ENCODE measurements around the gene PRSS16. TPM values are rescaled to one million over a fixed set of nuclear protein-coding genes. Genes with fewer than 3 reads are reported as not detected.

The PRSS16 gene
- total RNA-seq, 1 donor from 2014 or later = 4.5 TPM

GRCh38 chr6:27281569-27281968, 34.1 kb downstream of the PRSS16 start:
- Histone ChIP-seq H3K36me3 (ENCODE audit: control insufficient read depth, insufficient read depth, low read length) (no peaks in the 10 kb centered on the region), H3K27me3 (ENCODE audit: control insufficient read depth, insufficient read depth, low read length) (peaks cover 12% of the 10 kb centered on the region), H3K4me3 (ENCODE audit: low read depth, low read length) (no peak overlapping the region)
- TF ChIP-seq CTCF (IDR thresholded peaks at IDR 0.05; ENCODE audit: insufficient read depth, low read length, severe bottlenecking) = no peak
- DNase-seq (ENCODE audit: low read depth) = no peak
- no peak for FAIRE-seq

GRCh38 chr6:27283279-27283678, 35.8 kb downstream of the PRSS16 start:
- FAIRE-seq (no peak), DNase-seq (ENCODE audit: low read depth) (no peak)
- Histone ChIP-seq H3K36me3 (ENCODE audit: control insufficient read depth, insufficient read depth, low read length) (no peaks in the 10 kb centered on the region), H3K4me3 (ENCODE audit: low read depth, low read length) (no peak overlapping the region), H3K27me3 (ENCODE audit: control insufficient read depth, insufficient read depth, low read length) (peaks cover 20% of the 10 kb centered on the region)
- TF ChIP-seq CTCF (IDR thresholded peaks at IDR 0.05; ENCODE audit: insufficient read depth, low read length, severe bottlenecking) = no peak

- DNase-seq (ENCODE audit: low read depth) = no peak
- TF ChIP-seq CTCF (IDR thresholded peaks at IDR 0.05; ENCODE audit: insufficient read depth, low read length, severe bottlenecking) = no peak
- Histone ChIP-seq H3K4me3 (ENCODE audit: low read depth, low read length) (no peak overlapping the region), H3K36me3 (ENCODE audit: control insufficient read depth, insufficient read depth, low read length) (no peaks in the 10 kb centered on the region), H3K27me3 (ENCODE audit: control insufficient read depth, insufficient read depth, low read length) (peaks cover 26% of the 10 kb centered on the region)
- FAIRE-seq = no peak
Observed at GRCh38 chr6:27286141-27286540, 38.6 kb downstream of the PRSS16 start.

GRCh38 chr6:27287751-27288135, 40.2 kb downstream of the PRSS16 start:
- no peaks in the 10 kb centered on the region for H3K36me3 ChIP-seq (ENCODE audit: control insufficient read depth, insufficient read depth, low read length)
- DNase-seq (ENCODE audit: low read depth) = no peak
- H3K4me3 ChIP-seq (ENCODE audit: low read depth, low read length) = peak overlapping the region; percentile 16
- peaks cover 22% of the 10 kb centered on the region for H3K27me3 ChIP-seq (ENCODE audit: control insufficient read depth, insufficient read depth, low read length)
- no peak for FAIRE-seq
- TF ChIP-seq CTCF (IDR thresholded peaks at IDR 0.05; ENCODE audit: insufficient read depth, low read length, severe bottlenecking) = no peak

- H3K36me3 ChIP-seq (ENCODE audit: control insufficient read depth, insufficient read depth, low read length) = no peaks in the 10 kb centered on the region
- FAIRE-seq (no peak), DNase-seq (ENCODE audit: low read depth) (no peak)
- H3K4me3 ChIP-seq (ENCODE audit: low read depth, low read length) = peak overlapping the region; percentile 16
- H3K27me3 ChIP-seq (ENCODE audit: control insufficient read depth, insufficient read depth, low read length) = peaks cover 16% of the 10 kb centered on the region
- no peak for TF ChIP-seq CTCF (IDR thresholded peaks at IDR 0.05; ENCODE audit: insufficient read depth, low read length, severe bottlenecking)
Observed at GRCh38 chr6:27288136-27289044, 40.9 kb downstream of the PRSS16 start.

Measured in bronchial epithelial cell (primary cell).